NCI-H1436 (cell line): Measurements from ENCODE around the gene NAV1.
"Not testable (repeated sequence)": the region's sequence is repeated elsewhere in the genome, so short reads cannot be mapped to it uniquely, and the experiment has no call there.

Experiments used
- DNase-seq: peaks from one replicate; lab custom pipeline; 2025; lab: John Stamatoyannopoulos, UW

Gene NAV1

GRCh38 chr1:201538612-201539551 lies at the start of gene NAV1:
TSS of gene NAV1 (plus strand) at chr1:201539127. CDS start at chr1:201622885, 83,758 bp downstream.
- peak; percentile 30 for DNase-seq

DNA sequence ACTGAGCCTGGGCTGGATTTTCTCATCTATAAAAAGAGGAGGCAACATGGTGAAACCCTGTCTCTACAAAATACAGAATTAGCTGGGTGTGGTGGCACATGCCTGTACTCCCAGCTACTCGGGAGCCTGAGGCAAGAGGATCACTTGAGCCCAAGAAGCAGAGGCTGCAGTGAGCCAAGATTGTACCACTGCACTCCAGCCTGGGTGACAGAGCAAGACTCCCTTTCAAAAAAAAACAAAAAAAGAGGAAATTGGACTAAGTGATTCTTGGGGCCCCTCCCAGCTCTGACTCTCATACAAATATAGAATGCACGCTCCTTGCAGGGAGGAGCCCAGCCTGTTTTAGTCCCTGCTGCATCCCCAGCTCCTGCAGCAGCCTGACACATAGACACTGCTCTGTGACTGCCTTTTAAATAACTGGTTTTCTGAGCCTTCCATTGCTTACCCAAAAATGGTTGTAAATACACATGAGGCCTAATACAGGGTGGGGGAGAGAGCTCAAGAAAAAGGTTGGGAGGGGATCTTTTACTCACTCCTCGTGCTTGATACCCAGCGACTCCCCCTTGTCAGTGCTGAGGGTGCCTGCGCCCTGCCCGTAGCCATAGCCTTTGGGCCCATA lies 49.2 kb upstream of the NAV1 start:
- DNase-seq: no peak

- no peak for DNase-seq
Measured at GRCh38 chr1:201490708-201491131, 48.2 kb upstream of the NAV1 start.

DNA sequence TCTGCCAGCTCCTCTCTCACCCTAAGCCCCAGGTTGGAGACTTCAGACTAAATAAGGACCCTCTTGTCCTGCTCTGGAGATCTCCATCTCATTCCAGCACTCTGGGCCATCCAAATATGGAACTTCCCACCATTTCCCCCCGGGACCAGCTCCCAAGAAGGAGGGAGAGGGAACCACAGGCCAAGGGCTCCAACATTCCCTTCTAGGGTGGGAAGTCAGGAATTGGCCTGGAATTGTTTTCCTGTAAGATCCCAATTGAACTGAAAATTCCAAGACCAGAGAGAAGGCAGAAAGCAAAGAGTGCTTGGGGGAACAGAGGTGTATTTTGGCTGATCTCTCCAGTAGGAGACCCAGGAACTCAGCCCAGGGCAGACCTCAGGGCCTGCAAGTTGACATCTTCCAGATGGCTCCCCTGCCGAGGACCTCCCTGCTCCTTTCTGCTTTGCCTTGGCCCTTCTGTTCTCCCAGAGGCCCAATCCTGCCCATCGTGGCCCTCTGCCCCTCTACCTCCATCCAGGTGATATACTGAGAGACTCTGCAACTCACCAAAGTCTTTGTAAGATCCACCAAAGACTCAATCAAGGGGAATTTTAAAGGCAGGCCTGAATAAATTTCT lies 46.9 kb upstream of the NAV1 start:
- no peak for DNase-seq

GRCh38 chr1:201493026-201493656 lies 45.8 kb upstream of the NAV1 start:
- DNase-seq: not testable (repeated sequence)

DNA sequence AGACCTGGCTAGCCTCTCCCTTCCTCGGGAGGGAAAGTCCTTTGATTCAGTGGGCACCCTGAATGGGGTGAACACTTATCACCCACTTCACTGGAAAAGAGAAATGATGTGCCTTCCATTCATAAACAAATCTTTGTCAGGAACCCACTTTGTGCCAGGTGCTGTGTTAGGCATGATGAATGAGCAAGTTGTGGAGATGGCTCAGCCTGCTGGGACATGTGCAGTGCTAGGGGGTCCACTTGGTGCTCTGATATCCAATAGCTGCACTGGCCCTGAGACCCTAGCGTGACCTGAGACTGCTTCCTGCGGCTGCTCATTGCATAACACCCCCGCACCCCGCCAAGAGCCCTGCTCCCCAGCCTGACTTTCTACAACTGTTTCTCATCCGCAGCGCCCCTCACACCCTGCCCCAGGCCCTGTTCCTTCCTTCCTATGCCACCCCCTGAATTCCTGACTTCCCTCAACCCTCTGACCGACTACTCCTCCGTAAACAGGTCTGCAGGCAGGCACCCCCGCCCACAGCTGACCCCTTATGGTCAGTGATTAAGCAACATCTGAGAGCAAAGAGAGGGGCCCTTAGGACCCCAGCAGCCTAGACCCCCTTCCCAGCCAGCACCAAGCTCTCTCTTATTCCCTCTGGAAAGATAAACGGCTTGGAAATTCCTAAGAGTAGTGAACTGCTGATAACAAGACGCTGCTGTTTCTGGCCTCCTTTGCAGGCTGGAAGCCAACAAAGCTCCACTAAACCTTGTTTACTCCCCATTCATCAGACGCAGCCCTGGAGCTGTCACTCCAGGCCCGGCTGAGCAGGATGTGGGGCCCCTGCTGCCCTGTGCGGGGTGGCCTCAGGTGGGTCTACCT lies 44.9 kb upstream of the NAV1 start:
- no peak for DNase-seq

DNA sequence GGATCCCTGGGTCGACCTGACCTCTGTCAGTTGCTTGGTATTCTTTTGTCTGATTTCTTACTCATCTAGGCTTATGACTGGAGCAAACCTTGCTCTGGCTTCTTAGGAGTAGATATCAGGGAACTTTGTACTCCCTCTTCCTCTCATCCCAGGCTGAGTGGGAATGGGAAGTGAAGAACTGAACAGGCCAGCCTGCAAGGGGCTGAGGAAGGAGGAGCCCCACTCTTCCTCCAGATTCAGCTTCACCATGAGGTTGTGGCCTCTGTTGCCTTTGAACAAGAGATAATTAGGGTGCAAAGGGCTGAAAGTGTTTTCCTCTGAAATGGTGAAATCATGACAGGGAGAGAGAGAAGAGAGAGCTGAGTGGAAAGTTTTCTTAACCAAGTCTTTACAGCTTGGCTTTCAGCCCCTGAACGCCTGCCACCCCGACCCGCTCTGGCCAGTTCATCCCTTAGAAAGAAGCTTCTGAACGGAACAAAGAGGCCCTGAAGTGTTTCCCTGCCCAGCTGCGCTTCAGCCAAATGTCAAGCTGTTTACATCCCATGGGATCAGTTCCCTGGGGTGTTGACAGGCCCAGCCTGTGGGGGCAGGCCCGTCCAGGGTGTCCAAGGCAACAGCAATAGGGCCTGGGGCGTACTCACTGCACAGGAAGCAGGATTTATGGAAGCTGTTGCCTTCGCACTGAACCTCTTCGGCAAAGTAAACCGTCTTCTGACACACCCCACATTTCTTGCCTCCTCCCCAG lies 43.2 kb upstream of the NAV1 start:
- no peak for DNase-seq

DNA sequence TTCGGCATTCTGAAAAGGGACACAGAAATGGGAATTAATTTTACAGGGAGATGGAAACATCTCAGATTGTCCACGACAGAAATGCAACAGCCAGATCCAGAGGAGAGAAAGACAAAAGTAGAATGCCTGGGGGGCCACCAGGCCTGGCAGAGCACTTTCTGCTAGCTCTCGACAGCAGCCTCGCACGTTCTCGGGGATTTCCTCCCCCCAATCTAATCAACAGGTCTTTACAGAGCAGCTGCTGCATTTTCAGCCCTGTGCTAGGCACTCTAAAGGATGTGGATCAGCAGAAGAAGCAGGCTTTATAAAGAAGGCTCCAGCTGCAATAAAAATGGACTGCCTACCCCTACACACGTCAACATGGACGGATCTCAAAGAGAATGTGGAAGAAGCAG lies 42.6 kb upstream of the NAV1 start:
- DNase-seq: no peak

GRCh38 chr1:201497935-201498509 lies 40.9 kb upstream of the NAV1 start:
- no peak for DNase-seq

DNA sequence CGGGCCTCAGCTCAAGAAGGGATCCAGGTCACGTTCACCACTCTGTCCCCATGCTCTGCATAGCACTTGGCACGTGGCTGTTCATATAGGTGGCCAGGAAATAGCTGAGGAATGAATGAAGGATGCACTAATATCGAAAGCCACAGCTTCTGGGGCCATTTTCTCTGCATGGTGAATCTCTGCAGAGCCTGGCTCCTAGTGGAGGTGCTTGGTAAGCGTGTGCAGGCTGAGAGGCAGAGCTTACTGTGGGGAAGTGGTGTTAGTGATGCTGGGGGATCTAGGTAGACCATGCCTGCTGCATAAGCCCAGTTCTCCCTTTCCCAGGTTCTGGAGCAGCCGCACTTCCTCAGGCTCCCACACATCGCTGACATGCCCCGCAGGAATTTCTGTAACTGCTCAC lies 40.3 kb upstream of the NAV1 start:
- no peak for DNase-seq

DNA sequence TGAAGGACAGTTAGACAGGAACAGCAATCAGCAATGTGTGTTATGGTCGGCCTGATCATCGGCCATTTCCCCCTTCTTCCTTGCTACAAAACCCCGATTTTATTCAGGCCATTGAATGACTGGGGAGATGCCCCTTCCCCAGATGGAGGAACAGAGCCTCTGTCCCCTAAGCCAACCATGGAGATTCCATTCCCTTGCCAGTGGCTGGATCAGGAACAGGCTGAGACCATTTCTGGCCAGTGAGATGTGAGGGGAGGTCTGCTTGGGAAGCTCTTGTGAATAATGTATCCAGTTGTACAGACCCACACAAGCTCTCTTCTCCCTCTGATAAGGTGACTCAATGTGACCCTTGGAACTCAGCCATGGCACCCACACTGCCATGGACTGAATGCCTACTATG lies 39.7 kb upstream of the NAV1 start:
- DNase-seq: no peak

- DNase-seq: no peak
Measured at GRCh38 chr1:201499795-201500669, 38.9 kb upstream of the NAV1 start.

DNA sequence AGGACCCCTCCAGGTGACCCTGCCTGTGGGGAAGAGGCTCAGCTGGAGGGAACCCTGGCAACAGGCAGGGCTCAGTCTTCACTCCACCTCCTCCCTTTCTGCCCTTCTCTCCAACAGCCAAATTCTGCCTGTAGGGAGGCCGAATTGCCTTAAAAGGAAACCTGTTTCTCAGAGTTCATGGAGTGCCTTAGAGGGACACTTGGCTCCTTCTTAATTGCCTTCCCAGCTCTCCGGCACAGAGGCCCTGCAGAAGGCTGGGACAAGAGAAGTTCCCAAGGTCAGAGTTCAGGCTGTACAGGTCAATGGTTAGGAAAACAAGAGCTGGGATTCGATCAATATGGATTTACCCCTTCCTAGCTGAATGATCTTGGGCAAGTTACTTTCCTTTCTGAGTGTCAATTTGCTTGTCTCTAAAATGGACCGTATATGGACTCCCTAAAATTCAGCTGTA lies 38.2 kb upstream of the NAV1 start:
- no peak for DNase-seq

- no peak for DNase-seq
Measured at GRCh38 chr1:201501144-201501543, 37.8 kb upstream of the NAV1 start.

DNA sequence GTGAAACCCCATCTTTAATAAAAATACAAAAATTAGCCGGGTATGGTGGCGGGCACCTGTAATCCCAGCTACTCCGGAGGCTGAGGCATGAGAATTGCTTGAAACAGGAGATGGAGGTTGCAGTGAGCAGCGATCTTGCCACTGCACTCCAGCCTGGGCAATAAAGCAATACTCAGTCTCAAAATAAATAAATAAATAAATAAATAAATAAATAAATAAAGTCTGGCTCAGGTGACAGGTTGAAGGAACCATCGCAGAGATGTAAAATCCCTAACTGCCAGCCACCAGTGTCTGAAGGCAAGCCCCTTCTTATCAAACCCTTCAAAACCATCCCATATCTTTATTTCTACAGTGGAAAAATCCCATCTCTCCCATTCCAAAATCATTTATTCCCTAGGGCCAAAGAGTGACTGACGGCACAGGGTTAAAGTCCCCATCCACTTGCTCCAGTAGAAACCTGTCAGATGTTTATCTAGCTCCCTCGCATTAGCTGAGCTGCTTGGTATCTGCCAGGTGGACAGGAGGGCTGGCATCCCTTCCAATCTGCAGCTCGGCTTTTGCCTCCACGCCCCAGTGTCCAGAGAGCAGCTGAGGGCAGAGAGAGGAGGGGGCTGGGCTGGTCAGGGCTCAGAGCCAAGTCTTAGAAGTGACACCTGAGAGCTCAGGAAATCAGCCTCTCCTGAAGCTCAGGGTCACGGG lies 37.0 kb upstream of the NAV1 start:
- no peak for DNase-seq

DNA sequence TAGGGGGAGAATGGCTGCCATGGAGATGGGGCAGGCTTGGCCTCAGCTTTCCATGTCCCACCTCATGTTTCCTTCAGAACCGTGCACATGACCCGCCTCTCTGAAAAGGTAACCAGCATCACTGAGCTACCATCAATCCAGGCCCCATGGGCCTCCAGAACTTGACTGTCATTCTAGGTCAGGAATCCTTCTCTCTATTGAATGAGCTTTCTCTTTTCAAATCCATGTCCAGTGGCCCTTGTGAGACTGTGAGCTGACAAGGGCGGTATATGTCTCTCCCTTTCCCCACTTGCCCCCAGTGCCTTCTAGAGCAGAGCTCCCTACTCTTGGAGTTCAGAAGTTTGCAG lies 36.4 kb upstream of the NAV1 start:
- DNase-seq: no peak

GRCh38 chr1:201503397-201504176 lies 35.3 kb upstream of the NAV1 start:
- DNase-seq: no peak

DNA sequence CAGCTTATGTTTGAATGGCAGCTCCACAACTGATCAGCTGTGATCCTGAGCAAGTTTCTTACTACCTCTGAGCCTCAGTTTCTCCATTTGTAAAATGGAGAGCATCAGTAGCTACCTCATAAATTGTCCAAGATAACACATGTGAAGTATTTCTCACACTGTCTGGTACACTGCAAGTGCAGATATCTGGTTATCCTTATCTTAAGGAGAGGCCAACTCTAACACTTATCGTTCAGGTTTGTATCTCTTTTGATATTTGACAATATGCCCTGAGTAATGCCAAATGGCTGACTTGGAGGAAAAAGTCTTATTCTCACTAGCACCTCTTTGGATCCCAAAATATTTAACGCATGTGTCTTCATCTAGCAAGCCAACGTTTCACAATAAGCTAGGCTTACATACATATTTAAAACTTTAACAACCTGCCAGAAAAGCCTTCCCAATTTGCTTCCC lies 34.7 kb upstream of the NAV1 start:
- no peak for DNase-seq
